Neural cell (in vitro differentiated cells): ENCODE results near the gene CNGA1.

Experiments
- CTCF ChIP-seq: fragments of 450-650 bp; IDR thresholded peaks from 2 replicates; pipeline ENCODE4 v1.5.1; 2014; ENCODE audit warnings: antibody characterized with exemption, mild to moderate bottlenecking, moderate library complexity; ENCODE audit not compliant: poor library complexity, severe bottlenecking
- REST ChIP-seq: IDR thresholded peaks from 2 replicates; pipeline ENCODE4 v1.6.1; 2012; ENCODE audit warnings: borderline replicate concordance
- TAF1 ChIP-seq: IDR thresholded peaks from 2 replicates; pipeline ENCODE4 v1.6.1; 2012; ENCODE audit warnings: low read depth

DNA sequence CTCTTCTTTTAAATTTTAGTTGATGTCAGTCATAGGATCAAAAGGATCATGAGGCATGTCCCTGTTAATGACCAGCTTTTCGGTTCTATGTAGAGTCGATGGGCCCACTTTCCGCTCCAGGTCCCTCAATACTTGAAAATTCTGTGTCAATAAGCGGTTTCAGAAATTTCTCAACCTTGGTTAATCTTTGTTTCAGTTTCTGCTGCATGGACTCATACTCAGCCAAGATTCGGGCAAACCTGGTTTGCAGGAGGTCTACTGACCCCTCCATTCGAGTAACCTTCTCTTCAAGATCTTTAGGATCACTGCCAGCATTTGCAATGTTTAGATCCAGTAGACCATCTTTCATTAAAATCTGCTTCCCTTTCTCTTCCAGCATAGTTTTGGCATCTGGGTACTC is 80.1 kb downstream of the CNGA1 start:
- no peak for TF ChIP-seq REST
- no peak for TF ChIP-seq CTCF
- no peak for TF ChIP-seq TAF1
